ENCODE data around the gene KATNB1.

- TF ChIP-seq CTCF (IDR thresholded peaks at IDR 0.05), result no peak
- TF ChIP-seq TCF7L2 (IDR thresholded peaks at IDR 0.05; ENCODE audit: low read depth, low read length), result no peak
Measured at GRCh38 chr16:57689762-57690558, 45.6 kb upstream of the KATNB1 start.
